HG03025 (cell line): Measurements from ENCODE around the gene GPR146.
"Not testable (repeated sequence)": the region's sequence is repeated elsewhere in the genome, so short reads cannot be mapped to it uniquely, and the experiment has no call there.

Experiments
- ATAC-seq: cut with Tn5 transposase; IDR thresholded peaks from one replicate; pipeline ENCODE4 v1.9.1; 2021; ENCODE audit warnings: mild to moderate bottlenecking, moderate library complexity; ENCODE audit not compliant: unreplicated experiment, low FRiP score

GPR146 gene

DNA sequence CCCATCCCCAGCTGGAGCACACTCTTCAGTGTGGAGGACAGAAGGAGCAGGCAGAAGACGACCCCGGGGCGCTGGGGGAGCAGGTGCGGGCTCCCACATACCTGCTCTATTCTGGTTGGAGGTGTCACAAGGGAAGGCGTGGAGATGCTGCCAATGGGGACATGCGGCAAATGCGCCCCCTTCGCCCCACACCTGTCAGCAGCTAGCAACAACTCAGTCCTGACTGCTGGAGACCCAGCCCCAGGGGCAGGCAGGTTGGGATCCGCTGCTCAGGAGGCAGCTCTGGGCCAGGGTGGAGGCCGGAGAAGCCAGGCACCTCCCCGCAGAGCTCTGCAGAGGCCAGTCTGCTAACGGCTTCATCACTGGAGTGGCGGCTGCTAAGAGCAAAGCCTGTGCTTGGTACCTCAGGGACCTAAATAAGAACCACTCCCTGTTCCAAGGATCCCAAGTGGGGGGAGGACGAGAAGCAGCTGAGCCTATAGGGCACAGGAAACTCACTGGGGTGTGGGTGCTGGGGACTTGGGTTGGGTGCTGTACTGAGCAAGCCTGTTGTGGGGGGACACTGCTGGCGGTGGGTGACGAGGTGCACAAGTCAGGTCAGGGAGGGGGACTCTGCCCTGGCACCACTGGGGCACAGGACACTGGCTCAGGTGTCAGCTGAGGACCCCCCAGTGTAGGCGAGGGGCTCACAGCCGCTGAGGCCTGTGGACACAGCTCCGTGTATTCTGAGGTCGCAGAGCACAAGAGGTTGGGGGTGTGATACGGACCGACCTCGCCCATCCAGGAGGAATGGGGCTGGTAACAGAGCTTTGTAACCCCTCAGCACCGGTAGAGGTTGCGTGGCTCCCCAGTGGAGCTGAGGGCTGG lies 19.2 kb upstream of the GPR146 start:
- no peak for ATAC-seq

GRCh38 chr7:1025743-1026581 lies 18.4 kb upstream of the GPR146 start:
- no peak for ATAC-seq

DNA sequence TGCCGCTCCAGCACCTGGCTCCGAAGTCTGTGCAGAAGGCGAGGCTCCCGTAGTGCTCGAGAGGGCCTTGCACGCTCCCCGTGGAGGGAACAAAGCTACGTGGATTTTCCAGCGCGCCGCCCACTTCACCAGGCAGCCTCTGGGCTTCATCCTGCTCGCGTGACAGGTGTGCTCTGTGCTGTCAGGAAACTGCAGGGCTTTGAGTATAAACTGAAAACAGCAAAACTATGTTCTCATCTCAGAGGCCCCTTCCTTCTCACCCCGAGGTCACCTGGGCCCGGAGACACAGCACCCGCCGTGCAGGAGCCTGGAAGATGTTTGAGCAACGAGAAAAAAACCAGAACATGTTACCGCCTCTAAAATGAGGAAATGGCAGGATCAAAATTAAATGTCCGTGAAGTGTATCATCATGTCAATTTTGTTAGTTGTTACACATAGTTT lies 17.6 kb upstream of the GPR146 start:
- no peak for ATAC-seq

DNA sequence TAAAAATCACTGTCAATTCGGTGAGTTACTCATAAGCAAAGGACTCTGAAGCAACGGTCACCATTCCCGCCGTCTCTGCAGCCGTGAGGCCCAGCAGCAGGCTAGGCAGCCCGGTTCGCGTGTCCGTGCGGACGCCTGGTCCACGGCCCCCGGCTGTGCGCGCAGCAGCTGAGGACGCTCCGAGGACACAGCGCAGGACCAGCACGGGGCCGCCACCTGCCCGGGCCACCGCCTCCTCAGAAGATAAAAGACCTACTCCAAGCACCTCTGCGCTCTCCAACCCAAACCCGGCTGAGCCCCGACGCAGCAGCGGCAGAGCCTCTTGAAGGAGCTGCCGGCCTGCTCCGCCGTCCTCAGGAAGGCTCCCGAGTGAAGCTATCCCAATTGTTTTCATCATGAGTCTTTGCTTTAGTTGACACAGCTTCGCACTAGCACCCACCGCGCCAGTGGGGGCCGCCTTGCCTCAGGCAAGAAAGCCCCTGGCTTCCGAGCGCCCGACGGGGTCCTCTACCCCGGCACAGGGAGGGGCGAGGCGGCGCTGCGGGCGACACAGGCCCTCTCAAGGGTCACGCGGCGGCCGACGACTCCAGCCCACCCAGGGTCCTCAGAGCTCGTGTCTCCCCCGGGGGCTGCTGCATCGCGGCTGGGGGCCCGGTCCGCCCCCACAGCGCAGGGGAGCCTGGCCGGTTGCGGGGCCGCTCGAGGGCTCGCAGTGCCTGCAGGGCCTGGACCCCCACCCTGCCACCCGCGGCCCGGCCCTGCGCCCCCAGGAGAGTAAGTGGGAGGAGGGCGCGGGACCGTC lies 16.9 kb upstream of the GPR146 start:
- peak; percentile 2 for ATAC-seq

- ATAC-seq, result peak; percentile 47
Observed at GRCh38 chr7:1028044-1028770, 16.1 kb upstream of the GPR146 start.

GRCh38 chr7:1028775-1029636 lies 15.3 kb upstream of the GPR146 start:
- no peak for ATAC-seq

- ATAC-seq, result no peak
Observed at GRCh38 chr7:1029637-1030443, 14.5 kb upstream of the GPR146 start.

DNA sequence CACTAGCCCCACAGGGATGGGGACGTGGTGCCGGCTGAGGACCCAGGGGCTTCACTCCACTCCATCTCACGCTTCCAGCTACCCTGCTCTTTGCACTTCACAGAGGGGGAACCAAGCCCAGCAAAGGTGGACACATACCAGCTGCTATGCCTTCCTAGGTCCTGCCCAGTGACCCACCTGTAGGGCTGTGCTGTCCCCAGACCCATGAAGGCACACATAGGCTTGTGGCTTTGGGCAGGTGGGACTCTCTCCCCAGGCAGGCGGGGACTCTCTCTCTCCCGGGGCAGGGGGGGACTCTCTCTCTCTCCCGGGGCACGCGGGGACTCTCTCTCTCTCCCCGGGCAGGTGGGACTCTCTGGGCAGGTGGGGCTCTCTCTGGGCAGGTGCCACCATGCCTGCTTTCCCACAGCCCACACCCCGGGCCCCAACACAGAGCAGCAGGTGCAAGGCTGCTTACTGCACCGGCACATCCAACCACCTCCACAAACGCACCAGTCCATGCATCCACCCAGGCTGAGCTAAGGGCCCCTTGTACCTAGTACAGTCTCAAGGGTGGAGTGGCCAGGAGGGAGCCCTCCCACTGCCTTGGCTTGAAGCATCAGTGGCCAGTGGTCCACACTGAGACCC lies 13.8 kb upstream of the GPR146 start:
- ATAC-seq, result no peak

- ATAC-seq, result no peak
Observed at GRCh38 chr7:1031716-1032455, 12.5 kb upstream of the GPR146 start.

DNA sequence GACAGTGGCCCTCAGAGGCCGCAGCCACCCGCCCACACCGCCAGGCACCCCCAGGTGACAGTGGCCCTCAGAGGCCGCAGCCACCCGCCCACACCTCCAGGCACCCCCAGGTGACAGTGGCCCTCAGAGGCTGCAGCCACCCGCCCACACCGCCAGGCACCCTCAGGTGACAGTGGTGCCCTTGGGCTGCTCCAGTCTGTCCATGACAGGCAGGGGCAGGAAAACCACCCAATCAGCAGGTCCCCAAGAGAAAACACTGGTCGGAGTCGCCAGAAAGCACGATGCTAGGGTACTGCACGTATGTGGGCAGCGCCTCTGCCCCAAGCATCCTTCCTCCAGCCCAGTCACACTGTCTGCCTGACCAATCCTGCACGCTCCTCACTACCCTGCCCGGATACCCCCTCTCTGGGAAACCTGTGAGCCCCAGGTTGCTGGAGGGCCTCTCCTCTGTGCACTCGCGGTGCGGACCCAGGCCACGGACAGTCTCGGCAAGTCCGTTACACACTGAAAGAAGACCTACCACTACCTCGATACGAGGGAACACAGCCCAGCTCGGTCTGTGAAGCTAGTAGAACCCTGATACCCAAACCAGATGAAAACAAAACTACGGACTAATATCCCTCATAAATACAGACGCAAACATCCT lies 11.7 kb upstream of the GPR146 start:
- ATAC-seq, result no peak

- no peak for ATAC-seq
Observed at GRCh38 chr7:1033546-1034145, 10.7 kb upstream of the GPR146 start.

GRCh38 chr7:1034769-1035168 lies 9.6 kb upstream of the GPR146 start:
- not testable (repeated sequence) for ATAC-seq

GRCh38 chr7:1036164-1036928 lies 8.0 kb upstream of the GPR146 start:
- not testable (repeated sequence) for ATAC-seq

GRCh38 chr7:1040233-1040632 lies 4.1 kb upstream of the GPR146 start:
- not testable (repeated sequence) for ATAC-seq

- ATAC-seq, result no peak
Observed at GRCh38 chr7:1040790-1041189, 3.6 kb upstream of the GPR146 start.
